Activated effector memory CD4-positive, alpha-beta T cell treated with anti-CD3 and anti-CD28 coated beads, Interleukin-2, amount 50 U/mL, for 16 hours (primary cell): ENCODE data around the gene DCX.
"Not testable (repeated sequence)": the region's sequence is repeated elsewhere in the genome, so short reads cannot be mapped to it uniquely, and the experiment has no call there.

Source experiments
- DNase-seq: peaks from one replicate; pipeline ENCODE4 v3.0.0-alpha.2; 2020

The DCX gene

DNA sequence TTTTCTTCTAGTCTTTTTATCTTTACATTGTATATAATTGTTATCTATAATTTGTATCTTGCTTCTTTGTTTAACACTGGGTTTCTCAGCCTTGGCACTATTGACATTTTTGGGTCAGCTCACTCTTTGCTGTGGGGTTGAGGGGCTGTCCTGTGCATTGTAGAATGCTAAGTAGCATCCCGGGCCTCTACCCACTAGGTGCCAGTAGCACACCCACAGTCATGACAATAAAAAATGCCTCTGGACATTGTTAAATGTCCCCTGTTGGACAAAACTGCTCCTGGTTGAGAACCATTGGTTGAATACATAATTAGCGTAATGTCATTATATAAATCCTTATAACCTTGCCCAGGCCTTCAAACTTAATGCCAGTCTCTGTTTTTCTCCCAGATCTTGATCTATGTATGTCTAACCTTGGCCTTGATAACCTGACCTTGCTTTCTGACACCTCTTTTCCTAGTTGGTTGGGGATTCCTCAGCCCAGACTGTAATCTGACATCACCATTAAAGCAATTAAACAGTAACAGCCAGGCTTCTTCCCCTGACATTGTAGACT, 46.1 kb downstream of the DCX start:
- no peak for DNase-seq

DNA sequence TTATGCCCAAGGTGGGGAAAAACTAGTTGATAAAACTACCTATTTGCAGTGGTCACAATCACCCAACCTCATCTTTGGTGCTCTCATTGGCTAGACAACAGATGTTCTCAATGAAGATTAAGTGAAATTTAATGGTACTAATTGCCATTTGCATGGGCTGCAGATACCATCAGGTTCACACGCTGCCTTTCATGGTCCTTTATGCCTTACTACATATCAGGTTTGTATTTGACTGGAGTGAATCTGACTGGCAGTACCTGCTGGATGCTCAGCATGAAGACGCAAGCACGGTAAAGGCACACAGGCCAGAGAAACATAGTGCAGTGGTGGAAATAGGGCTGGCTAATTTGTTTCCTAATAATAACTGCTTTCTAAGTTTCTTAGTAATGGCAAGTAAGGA, 48.3 kb downstream of the DCX start:
- DNase-seq = no peak

DNA sequence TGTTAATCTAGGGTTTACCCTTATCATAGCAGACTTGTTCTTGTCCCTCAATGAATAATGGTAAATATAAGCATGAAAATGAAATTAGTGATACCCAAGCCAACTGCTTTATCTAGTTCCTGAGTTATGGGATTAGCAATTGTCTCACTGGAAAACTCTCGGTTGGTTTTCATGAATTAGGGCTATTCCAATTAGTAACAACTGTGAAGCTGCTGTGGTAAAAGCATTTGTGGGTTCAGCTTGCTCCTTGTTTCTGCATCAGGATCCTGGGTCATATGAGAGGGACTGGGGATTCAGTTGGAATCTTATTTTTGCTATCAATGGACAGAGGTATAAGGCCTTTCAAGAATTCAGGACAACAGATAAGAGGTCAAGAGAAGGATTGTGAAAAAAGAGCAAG, 50.2 kb downstream of the DCX start:
- DNase-seq = no peak

DNA sequence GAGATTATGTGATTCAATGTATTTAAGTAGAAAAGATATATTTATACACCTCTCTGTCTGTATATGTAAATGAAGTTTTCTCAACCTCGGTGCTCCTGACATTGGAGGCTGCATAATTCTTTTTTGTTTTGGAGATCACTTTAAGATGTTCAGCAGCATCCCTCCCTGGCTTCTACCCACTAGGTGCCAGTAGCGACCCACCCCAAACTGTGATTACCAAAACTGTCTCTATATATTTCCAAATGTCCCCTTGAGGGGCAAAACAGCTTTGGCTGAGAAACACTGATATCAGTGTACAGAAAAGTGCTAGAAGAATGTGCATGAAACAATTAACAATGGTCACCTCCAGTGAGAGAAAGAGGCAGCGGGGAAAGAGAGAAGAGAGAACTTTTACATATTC, 51.2 kb downstream of the DCX start:
- no peak for DNase-seq

DNA sequence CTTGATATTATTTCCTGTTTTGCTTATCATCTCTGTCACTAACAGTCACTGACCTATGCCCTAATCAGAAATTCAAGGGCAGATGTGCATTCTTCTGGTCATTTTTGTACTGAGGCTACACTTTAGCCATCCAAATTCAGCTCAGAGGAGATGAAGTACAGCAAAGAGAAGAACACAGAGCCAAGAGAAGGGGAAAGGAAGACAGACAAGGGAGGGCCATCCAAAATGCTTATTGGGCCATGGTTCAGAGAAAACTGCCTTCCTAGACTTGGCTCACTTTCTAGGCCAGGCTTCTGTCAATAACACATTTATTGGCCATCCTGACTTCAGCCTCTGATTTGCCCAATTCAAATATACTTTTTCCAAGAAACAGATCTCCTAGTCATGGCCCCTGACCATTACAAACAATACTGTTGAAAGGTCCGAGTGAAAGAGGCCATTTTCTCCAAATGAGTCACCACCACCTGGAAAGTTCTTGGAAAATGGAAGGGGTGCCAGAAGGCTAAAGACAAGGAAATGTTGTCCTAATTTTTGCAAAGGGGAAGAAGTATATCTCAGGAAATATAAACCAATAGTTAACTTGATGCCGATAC, 56.4 kb downstream of the DCX start:
- no peak for DNase-seq

DNA sequence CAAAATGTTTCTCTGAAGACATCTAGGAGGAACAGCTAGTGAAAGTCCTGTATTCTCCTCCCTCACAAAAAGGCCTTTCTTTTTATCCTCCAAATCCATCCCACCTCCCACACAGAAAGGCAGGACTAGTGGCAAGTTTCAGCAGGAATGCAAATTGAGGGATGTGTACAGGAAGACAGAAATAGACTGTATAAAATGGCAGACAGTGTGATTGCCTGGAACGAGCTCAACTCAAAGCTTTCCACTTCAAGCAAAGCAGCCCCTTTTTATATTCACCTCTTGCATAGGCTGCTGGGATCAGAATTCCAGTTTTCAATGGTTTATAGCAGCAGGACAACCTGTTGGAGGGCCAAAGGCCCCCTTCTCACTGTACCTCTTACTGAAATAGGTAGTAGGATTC, 57.5 kb downstream of the DCX start:
- DNase-seq = no peak

DNA sequence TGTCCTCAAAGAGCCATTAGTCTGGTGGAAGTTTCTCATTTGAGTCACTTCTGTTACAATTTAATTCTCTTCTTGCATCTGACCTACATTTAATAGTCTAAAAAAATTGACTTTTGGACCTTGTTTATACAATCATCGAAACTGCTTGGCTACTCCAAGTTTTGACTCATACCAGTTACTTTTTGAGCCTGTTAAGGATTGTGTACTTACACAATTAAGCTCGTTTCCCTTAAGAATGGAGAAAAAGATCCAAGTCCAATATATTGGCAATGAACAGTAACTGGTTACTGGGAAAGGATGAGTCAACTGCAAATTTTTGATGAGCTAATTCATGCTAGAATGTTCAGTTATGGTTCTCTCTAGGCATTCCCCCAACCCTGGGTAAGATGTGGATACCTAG, 58.2 kb downstream of the DCX start:
- no peak for DNase-seq

DNA sequence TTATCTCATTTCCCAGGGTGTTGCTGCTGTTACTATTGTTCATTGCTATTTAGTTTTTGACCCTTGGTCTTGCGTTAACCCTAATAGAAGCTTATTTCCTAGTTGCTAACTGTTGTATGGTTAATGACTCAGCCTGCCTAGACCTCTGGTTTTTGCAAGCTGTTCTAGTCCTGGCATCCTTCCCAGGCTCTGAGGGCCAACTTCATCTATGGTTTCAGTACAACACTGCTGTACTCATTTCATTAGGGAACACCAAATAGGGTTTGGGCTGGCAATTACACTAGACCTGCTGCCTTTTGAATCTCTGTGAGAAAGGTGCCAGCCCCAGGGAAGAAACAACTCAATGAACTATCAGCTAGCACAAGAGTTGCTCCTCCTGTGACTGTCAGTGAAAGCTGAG, 59.6 kb downstream of the DCX start:
- no peak for DNase-seq

DNA sequence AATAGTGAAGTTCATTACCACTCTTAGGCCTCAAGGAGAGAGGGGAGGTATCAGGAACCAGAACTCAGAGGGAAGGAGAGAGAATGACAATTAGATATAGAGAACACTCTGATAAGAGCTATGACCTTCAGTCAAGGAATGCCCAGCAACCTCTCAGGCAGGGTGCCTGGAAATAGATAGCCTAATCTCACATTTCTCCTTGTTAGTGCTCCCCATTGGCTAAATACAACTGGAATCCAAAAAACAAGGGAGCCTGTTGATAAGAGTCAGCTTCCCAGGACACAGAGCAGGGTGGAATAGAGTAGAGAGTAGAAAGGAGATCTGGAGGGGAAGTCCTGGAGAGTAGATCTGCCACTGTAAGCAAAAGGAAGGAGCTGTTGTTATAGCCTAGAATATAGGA, 62.1 kb downstream of the DCX start:
- DNase-seq = no peak

DNA sequence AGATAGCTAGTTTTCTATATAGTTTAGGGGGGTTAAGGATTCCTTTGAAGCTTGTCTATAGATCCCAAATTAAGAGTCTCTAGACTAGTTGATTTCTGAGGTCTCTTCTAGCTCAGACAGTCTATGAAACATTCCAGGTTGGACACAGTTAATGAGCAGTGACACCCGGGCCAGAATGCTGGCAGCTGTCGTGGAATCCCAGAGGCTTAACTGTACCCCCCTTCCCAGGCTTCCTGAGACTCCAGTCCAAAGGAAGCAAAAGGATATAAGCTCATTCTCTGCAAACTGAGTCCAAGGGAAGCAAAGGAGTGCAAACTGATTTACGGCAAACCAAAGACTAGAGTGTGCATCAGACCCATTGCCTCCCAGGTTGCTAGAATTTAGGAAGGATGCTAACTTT, 62.9 kb downstream of the DCX start:
- no peak for DNase-seq

DNA sequence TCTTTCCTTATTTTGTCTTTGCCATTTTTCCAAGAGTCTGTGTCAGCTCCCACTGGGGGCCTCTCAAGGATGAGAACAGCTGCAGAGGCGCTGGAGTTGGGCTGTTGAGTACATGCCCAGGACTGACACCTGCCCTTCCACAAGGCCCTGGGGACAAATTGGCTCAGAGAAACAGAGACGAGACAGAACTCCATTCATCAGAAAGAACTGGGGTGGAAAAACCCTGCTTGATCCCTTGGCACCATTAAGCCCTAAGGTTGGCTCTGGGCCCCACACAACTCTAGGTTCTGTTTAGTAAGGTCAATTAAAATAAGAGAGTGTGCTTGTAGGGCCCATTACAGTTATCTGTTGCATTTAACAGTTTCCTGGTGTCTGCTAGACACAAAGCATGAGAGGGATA, 63.6 kb downstream of the DCX start:
- no peak for DNase-seq

DNA sequence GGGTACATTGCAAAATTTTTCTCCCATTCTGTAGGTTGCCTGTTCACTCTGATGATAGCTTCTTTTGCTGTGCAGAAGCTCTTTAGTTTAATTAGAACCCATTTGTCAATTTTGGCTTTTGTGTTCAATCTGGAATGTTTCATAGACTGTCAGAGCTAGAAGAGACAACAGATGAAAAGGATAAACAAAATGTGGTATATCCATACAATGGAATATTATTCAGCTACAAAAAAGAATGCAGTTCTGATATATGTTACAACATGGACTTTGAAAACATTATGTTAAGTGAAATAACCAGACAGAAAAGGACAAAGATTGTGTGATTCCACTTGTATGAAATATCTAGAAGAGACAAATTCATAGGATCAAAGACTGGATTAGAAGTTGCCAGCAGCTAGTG, 65.8 kb downstream of the DCX start:
- not testable (repeated sequence) for DNase-seq

DNA sequence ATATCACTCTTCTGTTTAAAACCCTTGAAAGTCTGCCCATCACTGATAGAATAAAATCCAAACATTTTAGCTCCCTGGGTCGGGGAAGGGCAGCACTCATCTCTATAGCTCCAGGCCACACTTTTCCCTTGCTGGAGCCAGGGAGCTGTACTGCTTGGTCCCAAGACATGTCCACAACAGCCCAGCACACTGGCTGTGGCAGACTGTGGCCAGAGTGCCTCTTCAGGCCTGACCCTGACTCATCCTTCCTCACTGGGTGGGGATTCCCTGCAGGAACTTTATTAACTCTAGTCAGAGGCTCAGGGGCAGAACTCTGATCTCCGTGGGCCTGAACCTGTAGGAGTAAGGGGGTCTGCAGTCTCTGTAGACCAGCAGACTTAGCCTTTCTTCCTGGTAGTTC, 71.9 kb downstream of the DCX start:
- DNase-seq = no peak

DNA sequence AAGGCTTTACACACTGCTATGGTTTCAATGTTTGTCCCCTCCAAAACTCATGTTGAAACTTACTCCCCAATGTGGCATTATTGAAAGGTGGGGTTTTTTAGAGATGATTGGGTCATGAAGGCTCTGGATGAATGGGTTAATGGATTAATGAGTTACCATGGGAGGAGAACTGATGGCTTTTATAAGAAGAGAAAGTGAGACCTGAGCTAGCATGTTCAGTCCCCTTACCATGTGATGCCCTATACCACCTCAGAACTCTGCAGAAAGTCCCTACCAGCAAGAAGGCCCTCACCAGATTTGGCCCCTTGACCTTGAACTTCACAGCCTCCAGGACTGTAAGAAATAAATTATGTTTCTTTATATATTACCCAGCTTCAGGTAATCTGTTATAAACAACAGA, 72.8 kb downstream of the DCX start:
- DNase-seq = no peak

DNA sequence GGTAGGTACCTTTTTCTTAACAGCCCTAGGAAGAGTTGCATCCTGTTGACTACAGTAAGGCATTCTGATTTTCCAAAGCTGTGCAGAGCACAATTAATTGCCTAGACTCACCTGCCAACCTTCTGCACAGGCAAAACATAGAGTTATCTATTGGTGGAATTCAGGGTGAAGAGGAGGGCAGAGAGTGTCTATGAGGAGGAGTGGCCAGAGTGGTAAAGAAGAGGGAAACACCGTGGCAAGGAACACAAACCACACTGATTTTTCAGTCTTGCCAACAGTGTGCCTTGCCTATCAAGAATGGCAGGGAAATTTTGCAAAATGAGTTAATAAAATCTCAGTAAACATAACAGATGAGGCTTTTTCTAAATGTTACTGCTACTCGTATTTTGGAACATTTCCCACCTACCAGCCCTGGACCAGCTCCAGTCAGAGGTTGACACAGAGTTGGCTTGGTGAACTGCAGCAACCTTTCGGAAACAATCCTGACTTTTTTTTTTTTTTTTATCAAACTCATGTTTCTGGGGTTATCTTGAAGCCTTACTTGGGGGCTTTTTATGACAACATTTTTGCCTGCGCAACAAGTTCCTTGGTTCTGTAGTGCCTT, 73.8 kb downstream of the DCX start:
- no peak for DNase-seq

DNA sequence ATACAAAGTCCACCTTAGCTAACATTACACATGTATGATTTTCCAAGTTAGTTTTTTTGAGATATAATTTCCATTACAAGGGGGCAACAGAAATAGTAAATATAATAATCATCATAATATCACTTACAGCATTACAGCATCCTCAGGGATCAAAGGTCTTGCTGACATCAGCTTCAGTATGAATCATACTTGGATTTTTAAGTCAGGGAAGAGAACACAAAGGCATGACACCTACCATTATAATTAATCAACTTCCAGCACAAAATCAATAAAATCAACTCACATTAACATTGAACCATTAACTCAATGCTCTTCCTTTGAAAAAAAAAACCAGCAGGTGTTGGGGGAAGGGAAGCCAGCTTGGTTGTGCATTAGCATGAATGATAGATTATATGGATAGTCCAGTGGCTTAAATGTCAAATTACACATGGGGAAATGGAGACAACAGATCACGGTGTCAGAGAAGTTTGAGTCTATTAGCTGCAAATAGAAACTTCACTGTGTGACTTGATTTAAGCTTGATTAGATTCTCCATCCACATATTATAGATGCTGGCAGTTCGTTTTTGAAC, 74.8 kb downstream of the DCX start:
- DNase-seq = no peak

DNA sequence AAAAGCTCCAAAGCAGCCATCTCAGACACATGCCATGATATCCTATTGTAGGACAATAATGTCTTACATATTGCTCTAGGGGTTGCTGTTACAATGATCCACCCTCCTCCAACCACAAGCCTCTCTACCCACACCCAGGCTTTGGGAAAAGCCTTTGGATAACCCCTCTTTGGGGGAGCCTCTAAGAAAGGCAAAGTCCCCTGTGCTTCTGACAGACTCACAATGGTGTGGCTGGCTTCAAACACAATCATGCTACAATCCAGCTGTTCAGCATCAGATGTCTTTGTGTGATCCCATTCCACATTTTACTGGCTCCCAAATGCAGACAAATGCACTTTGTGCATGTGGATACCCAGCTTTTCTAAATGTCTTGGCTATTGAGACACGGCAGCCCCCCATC, 75.9 kb downstream of the DCX start:
- no peak for DNase-seq

DNA sequence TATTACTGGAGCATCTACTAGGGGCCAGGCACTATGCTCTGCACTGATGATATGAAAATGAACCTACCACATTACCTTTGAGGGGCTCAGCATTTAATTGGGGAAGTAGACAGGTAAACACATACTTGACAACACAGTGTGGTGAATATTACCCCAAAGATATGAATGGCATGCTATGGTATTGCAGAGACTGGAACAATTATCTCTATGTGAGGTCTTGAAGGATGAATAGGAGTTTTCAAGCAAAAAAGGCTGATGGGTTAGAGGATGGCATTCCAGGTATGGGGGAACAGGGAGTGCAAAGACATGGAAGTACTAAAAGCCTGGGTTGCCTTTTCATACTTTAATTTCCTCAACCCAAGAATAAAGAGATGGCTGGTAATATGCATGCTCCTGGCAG, 82.6 kb downstream of the DCX start:
- no peak for DNase-seq

DNA sequence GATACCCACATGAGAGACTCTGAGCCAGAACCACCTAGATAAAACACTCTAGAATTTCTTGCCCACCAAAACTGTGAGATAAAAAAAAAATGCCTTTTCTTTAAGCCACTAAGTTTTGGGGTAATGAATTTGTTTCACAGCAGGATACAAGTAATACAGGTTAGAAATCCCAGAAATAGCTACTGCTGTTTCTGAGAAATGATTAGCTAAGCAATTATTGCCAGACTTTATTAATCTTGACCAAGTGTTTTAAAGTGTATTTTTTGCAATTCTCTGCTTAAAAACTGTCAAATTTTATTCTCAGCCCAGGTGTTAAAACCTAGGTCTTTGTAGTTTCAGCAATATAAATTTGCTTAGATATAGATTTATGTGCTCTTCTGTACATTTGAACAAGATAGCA, 83.1 kb downstream of the DCX start:
- DNase-seq = no peak

DNA sequence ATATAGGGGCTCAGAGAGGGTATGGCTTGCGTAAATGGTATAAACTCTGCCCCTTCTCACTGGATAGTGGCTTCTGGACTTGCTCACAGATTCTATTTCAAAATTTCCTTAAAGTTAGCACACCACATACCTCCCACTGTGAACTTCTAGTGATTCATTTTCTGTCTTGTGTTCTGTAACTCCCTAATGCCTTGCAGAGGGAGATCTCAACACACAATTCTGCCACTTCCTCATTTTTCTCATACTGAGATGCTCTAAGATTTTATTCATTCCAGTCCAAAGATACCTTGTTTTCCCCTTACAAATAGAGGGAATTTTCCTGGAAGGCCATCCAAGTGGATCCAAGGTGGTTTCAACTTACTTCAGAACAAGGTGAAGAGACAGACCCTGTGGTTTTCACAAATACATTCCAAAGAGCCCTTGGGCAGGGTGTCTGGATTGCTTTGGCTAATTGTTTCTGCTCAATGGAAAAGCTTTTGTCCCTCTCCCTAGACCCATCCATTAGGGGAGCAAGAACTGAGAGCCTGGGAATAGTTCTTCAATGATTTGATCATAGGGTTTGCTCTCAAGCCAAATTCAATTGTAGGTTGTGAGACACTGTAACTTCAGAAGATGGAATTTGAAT, 89.6 kb downstream of the DCX start:
- no peak for DNase-seq

DNA sequence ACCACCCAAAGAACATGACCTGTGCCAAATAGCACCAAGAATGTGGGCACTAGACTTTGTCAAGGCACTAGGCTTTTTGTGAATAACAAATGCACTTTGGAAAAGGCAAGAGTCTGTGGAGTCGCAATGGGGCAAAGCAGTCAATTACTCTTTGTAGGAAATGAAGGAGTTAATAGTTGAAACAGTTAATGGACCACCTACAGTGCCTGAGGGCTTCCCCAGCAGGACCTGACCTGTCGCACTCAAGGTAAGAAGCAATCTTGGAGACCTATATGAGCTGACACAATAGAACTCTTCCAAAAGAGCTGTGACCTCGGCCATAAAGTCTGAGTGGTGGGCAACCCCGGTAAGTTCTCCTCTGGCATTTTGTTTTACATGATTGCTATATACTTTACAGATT, 92.5 kb downstream of the DCX start:
- DNase-seq = no peak

DNA sequence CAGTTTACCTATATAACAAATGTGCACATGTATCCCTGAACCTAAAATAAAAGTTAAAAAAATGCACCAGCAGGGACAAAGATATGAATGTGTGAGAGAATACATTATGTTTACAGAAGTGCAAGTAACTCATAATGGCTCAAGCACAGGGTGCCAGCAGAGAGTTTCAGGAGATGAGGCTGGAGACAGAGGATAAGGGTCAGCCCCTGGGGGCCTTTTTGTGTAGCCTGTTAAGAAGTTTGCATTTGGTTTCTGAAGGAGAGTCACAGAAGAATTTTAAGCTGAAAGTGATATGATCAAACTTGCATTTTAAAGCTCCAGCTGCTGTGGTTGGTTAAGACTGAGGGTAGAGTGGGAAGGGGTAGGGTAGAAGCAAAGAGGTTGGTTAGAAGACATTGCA, 93.1 kb downstream of the DCX start:
- DNase-seq = no peak

DNA sequence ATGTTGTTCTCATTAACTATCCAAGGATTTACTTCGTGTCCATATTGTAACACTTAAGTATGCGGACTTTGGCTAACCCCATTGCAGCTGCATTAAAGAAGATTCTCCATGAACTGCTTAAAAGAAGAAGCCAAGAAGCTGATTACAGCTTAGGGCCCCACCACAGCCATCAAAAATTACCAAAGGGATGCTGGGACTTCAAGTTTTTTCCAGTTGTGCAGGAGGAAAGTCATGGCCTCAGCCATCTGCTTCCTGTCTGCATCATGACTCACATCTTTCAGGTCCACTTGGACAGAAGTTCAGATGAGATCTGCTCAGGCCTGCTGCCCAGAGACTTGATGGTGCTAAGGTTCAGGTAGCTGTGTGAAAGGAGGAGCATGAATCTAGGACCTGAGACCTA, 102.9 kb downstream of the DCX start:
- no peak for DNase-seq

DNA sequence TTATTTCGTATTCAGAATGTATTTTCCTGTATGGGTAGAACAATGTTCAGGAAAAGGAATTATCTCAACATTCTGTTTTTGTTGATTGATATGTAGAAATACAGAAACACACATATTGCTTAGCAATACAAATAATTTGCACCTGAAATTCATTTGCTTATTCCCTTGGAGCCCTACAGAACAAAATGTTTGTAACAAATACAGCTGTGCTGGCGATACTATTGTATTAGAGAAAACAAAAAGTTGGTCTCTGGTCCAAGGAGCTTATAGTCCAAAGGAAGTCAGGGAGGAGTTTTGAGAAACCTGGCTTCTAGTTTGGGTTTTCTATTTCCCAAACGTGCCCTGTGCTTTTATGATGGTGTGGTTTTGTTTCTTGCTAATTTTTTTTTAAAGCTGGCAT, 104.0 kb downstream of the DCX start:
- DNase-seq = no peak
